ENCODE data around the gene TIRAP.
"Not testable (repeated sequence)": the region's sequence is repeated elsewhere in the genome, so short reads cannot be mapped to it uniquely, and the experiment has no call there.

Gene TIRAP

DNA sequence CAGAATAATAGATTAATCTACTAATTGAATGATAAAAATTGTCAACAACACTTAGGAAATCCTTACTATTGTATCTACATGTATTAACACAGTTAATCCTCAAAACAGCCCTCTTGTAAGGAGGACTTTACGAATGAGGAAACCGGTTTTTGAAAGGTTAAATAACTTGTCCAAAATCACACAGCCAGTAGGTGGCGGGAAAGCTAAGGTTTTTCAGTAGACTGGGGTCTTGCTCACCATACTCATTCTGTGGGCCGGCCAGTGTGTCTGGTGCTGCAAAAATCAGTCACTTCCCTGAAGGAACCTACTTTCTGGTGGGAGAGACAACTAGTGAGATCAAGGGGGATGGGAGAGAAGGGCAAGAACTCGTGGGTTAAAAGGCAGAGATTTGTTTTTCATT is 24.8 kb downstream of the TIRAP start:
- Histone ChIP-seq H3K9me3 (ENCODE audit: control insufficient read depth, low read length) (no peaks in the 10 kb centered on the region), H3K27ac (ENCODE audit: insufficient read depth, low read length, poor library complexity, severe bottlenecking) (no peak overlapping the region), H3K4me3 (ENCODE audit: insufficient read depth, low read depth, low read length, poor library complexity, severe bottlenecking) (no peak overlapping the region), H3K4me1 (ENCODE audit: control insufficient read depth, insufficient read depth, low read length, poor library complexity, severe bottlenecking) (peaks cover 5% of the 10 kb centered on the region), H3K27me3 (replicated peaks; ENCODE audit: control insufficient read depth, insufficient read depth, low read length, poor library complexity, severe bottlenecking) (no peaks in the 10 kb centered on the region), H3K36me3 (ENCODE audit: control insufficient read depth, insufficient read depth, low read length) (peaks cover 14% of the 10 kb centered on the region)
- DNase-seq = no peak

GRCh38 chr11:126308271-126308671 is 25.4 kb downstream of the TIRAP start:
- Histone ChIP-seq H3K4me3 (ENCODE audit: insufficient read depth, low read depth, low read length, poor library complexity, severe bottlenecking) (no peak overlapping the region), H3K36me3 (ENCODE audit: control insufficient read depth, insufficient read depth, low read length) (peaks cover 15% of the 10 kb centered on the region), H3K4me1 (ENCODE audit: control insufficient read depth, insufficient read depth, low read length, poor library complexity, severe bottlenecking) (peaks cover 5% of the 10 kb centered on the region), H3K27me3 (replicated peaks; ENCODE audit: control insufficient read depth, insufficient read depth, low read length, poor library complexity, severe bottlenecking) (no peaks in the 10 kb centered on the region), H3K27ac (ENCODE audit: insufficient read depth, low read length, poor library complexity, severe bottlenecking) (no peak overlapping the region), H3K9me3 (ENCODE audit: control insufficient read depth, low read length) (no peaks in the 10 kb centered on the region)
- DNase-seq = no peak

DNA sequence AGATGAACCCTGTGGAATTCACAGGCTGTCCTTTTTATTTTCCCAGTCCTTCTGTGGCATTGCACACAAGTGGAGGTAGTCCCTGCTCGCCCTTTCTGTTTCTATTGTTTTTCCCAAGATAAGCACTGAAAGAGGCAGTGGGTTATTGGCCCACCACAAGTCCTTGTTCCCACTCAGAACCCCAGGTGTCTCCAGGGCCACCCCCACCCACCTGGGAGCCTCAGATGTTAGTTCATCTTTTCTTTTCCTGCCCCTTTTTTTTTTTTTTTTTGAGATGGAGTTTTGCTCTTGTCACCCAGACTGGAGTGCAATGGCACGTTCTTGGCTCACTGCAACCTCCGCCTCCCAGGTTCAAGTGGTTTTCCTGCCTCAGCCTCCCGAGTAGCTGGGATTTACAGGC is 25.9 kb downstream of the TIRAP start:
- H3K36me3 ChIP-seq (ENCODE audit: control insufficient read depth, insufficient read depth, low read length) = peaks cover 15% of the 10 kb centered on the region
- not testable (repeated sequence) for H3K4me1 ChIP-seq (ENCODE audit: control insufficient read depth, insufficient read depth, low read length, poor library complexity, severe bottlenecking); H3K27me3 ChIP-seq (replicated peaks; ENCODE audit: control insufficient read depth, insufficient read depth, low read length, poor library complexity, severe bottlenecking); H3K27ac ChIP-seq (ENCODE audit: insufficient read depth, low read length, poor library complexity, severe bottlenecking); H3K9me3 ChIP-seq (ENCODE audit: control insufficient read depth, low read length); H3K4me3 ChIP-seq (ENCODE audit: insufficient read depth, low read depth, low read length, poor library complexity, severe bottlenecking); DNase-seq

- no peaks in the 10 kb centered on the region for H3K9me3 ChIP-seq (ENCODE audit: control insufficient read depth, low read length)
- H3K4me3 ChIP-seq (ENCODE audit: insufficient read depth, low read depth, low read length, poor library complexity, severe bottlenecking) = no peak overlapping the region
- H3K4me1 ChIP-seq (ENCODE audit: control insufficient read depth, insufficient read depth, low read length, poor library complexity, severe bottlenecking) = no peaks in the 10 kb centered on the region
- no peak overlapping the region for H3K27ac ChIP-seq (ENCODE audit: insufficient read depth, low read length, poor library complexity, severe bottlenecking)
- DNase-seq = peak in 2 of 3 donors; percentile 15 to 25
- H3K36me3 ChIP-seq (ENCODE audit: control insufficient read depth, insufficient read depth, low read length) = peaks cover 15% of the 10 kb centered on the region
- no peaks in the 10 kb centered on the region for H3K27me3 ChIP-seq (replicated peaks; ENCODE audit: control insufficient read depth, insufficient read depth, low read length, poor library complexity, severe bottlenecking)
Measured at GRCh38 chr11:126310200-126310991, 27.5 kb downstream of the TIRAP start.

- DNase-seq = no peak
- Histone ChIP-seq H3K27ac (ENCODE audit: insufficient read depth, low read length, poor library complexity, severe bottlenecking) (no peak overlapping the region), H3K4me3 (ENCODE audit: insufficient read depth, low read depth, low read length, poor library complexity, severe bottlenecking) (no peak overlapping the region), H3K4me1 (ENCODE audit: control insufficient read depth, insufficient read depth, low read length, poor library complexity, severe bottlenecking) (no peaks in the 10 kb centered on the region), H3K27me3 (replicated peaks; ENCODE audit: control insufficient read depth, insufficient read depth, low read length, poor library complexity, severe bottlenecking) (no peaks in the 10 kb centered on the region), H3K9me3 (ENCODE audit: control insufficient read depth, low read length) (no peaks in the 10 kb centered on the region), H3K36me3 (ENCODE audit: control insufficient read depth, insufficient read depth, low read length) (peaks cover 15% of the 10 kb centered on the region)
Measured at GRCh38 chr11:126310992-126311310, 28.1 kb downstream of the TIRAP start.

DNA sequence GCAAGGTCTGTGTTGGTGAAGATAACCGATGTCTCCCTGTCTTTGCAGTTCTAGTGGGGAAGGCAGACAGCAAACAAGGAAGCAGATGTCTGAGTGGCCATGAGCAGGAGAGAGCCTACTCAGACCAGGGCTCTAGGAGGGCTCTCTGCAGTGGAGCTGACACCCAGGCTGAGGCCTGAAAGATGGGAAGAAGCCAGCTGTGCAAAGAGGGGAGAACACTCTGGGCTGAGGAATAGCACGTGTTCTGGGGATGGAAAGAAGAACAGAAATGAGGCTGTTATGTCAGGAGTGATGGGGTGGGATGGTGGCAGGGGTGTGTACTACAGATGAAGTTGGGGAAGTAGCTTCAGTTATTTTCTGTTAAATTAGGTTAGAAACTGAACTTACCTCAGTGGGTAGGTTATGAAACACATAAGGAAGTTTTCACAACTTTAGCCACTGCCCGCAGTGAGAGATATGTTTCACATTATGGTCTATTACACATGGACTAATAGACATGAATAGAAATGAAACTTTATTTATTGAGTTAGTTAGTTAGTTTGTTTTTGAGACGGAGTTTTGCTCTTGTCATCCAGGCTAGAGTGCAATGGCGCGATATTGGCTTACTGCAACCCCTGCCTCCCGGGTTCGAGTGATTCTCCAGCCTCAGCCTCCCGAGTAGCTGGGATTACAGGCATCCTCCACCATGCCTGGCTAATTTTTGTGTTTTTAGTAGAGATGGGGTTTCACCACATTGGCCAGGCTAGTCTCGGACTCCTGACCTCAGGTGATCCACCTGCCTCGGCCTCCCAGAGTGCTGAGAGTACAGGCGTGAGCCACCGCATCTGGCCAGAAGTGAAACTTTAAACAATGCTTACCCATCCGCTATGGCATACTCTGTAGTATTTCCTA is 28.8 kb downstream of the TIRAP start:
- Histone ChIP-seq H3K9me3 (ENCODE audit: control insufficient read depth, low read length) (no peaks in the 10 kb centered on the region), H3K27ac (ENCODE audit: insufficient read depth, low read length, poor library complexity, severe bottlenecking) (no peak overlapping the region), H3K4me3 (ENCODE audit: insufficient read depth, low read depth, low read length, poor library complexity, severe bottlenecking) (no peak overlapping the region), H3K27me3 (replicated peaks; ENCODE audit: control insufficient read depth, insufficient read depth, low read length, poor library complexity, severe bottlenecking) (no peaks in the 10 kb centered on the region), H3K4me1 (ENCODE audit: control insufficient read depth, insufficient read depth, low read length, poor library complexity, severe bottlenecking) (no peaks in the 10 kb centered on the region), H3K36me3 (ENCODE audit: control insufficient read depth, insufficient read depth, low read length) (peaks cover 15% of the 10 kb centered on the region)
- no peak for DNase-seq

DNA sequence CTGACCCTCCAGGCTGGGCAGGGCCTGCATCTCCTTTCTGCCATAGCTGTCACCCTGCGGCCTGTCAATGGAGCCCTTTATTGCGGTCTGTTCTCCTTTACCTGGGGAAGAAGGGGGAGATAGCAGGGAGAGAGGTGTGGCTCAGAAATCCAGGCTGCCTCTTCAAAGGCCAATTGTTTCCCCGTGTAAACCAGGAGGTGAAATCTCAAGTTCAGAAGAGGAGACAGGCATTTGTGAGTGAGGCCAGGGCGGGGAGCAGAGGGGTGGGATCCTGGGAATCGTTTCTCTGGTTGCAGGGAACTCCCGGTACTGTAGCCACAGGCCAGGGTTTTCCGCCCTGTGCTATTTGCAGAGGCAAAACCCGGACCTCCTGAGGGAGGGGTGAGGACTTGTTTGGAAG is 30.1 kb downstream of the TIRAP start:
- no peaks in the 10 kb centered on the region for H3K9me3 ChIP-seq (ENCODE audit: control insufficient read depth, low read length)
- no peak overlapping the region for H3K4me3 ChIP-seq (ENCODE audit: insufficient read depth, low read depth, low read length, poor library complexity, severe bottlenecking)
- no peak for DNase-seq
- no peaks in the 10 kb centered on the region for H3K27me3 ChIP-seq (replicated peaks; ENCODE audit: control insufficient read depth, insufficient read depth, low read length, poor library complexity, severe bottlenecking)
- H3K27ac ChIP-seq (ENCODE audit: insufficient read depth, low read length, poor library complexity, severe bottlenecking) = no peak overlapping the region
- H3K4me1 ChIP-seq (ENCODE audit: control insufficient read depth, insufficient read depth, low read length, poor library complexity, severe bottlenecking) = peaks cover 4% of the 10 kb centered on the region
- H3K36me3 ChIP-seq (ENCODE audit: control insufficient read depth, insufficient read depth, low read length) = peaks cover 15% of the 10 kb centered on the region

GRCh38 chr11:126313826-126314225 is 30.9 kb downstream of the TIRAP start:
- Histone ChIP-seq H3K9me3 (ENCODE audit: control insufficient read depth, low read length) (no peaks in the 10 kb centered on the region), H3K4me1 (ENCODE audit: control insufficient read depth, insufficient read depth, low read length, poor library complexity, severe bottlenecking) (peaks cover 12% of the 10 kb centered on the region), H3K27me3 (replicated peaks; ENCODE audit: control insufficient read depth, insufficient read depth, low read length, poor library complexity, severe bottlenecking) (no peaks in the 10 kb centered on the region), H3K4me3 (ENCODE audit: insufficient read depth, low read depth, low read length, poor library complexity, severe bottlenecking) (no peak overlapping the region), H3K36me3 (ENCODE audit: control insufficient read depth, insufficient read depth, low read length) (peaks cover 15% of the 10 kb centered on the region), H3K27ac (ENCODE audit: insufficient read depth, low read length, poor library complexity, severe bottlenecking) (no peak overlapping the region)
- DNase-seq = no peak

- H3K4me1 ChIP-seq (ENCODE audit: control insufficient read depth, insufficient read depth, low read length, poor library complexity, severe bottlenecking) = peaks cover 15% of the 10 kb centered on the region
- H3K27me3 ChIP-seq (replicated peaks; ENCODE audit: control insufficient read depth, insufficient read depth, low read length, poor library complexity, severe bottlenecking) = no peaks in the 10 kb centered on the region
- peaks cover 3% of the 10 kb centered on the region for H3K36me3 ChIP-seq (ENCODE audit: control insufficient read depth, insufficient read depth, low read length)
- H3K9me3 ChIP-seq (ENCODE audit: control insufficient read depth, low read length) = no peaks in the 10 kb centered on the region
- no peak overlapping the region for H3K4me3 ChIP-seq (ENCODE audit: insufficient read depth, low read depth, low read length, poor library complexity, severe bottlenecking)
- DNase-seq = no peak
- no peak overlapping the region for H3K27ac ChIP-seq (ENCODE audit: insufficient read depth, low read length, poor library complexity, severe bottlenecking)
Measured at GRCh38 chr11:126317432-126317755, 34.5 kb downstream of the TIRAP start.
